HG03469 (cell line): ENCODE results near the gene PCBD1.

ENCODE experiments used
- ATAC-seq: cut with Tn5 transposase; IDR thresholded peaks from one replicate; pipeline ENCODE4 v1.9.1; 2021; ENCODE audit warnings: mild to moderate bottlenecking, moderate library complexity, moderate number of reproducible peaks; ENCODE audit not compliant: unreplicated experiment

The PCBD1 gene

DNA sequence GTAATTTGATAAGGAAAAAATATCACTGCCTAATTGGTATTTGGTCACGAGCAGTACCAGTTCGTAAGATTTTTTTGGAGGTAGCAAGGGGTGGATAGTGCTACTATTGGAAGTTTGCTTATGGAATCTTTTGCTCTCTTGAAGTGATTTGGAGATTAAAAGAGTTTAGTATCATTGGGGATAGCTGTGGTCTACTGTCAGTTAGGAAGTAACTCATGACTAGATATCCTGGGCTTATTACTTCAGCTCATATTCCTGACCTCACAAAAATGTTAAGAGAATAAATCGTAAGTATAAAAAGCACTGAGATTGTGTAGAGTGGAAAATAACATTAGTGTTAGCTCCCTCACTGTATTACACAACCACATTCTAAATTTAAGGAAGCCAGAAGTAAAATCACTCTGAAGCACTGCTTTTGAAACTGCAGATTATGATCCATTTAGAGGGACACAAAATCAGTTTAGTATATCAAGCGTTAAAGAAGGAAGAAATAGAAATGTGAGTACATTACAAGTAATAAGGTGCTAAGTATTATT is 50.0 kb downstream of the PCBD1 start:
- no peak for ATAC-seq

GRCh38 chr10:70837660-70838059 is 50.7 kb downstream of the PCBD1 start:
- no peak for ATAC-seq

DNA sequence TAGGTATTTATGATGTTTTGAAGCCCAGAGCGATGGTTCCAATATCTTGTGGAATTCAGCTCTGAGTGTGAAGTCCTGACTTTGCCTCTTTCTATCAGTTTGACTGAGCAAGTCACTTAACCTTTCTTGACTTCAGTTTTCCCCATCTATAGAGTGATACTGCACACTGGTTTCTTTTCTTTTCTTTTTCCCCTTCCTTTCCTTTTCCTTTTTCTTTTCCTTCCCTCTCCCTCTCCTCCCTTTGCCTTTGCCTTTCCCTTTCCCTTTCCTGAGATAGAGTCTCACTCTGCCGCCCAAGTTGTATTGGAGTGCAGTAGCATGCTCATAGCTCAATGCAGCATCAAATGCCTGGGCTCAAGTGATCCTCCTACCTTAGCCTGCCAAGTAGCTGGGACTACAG is 52.0 kb downstream of the PCBD1 start:
- ATAC-seq: no peak

DNA sequence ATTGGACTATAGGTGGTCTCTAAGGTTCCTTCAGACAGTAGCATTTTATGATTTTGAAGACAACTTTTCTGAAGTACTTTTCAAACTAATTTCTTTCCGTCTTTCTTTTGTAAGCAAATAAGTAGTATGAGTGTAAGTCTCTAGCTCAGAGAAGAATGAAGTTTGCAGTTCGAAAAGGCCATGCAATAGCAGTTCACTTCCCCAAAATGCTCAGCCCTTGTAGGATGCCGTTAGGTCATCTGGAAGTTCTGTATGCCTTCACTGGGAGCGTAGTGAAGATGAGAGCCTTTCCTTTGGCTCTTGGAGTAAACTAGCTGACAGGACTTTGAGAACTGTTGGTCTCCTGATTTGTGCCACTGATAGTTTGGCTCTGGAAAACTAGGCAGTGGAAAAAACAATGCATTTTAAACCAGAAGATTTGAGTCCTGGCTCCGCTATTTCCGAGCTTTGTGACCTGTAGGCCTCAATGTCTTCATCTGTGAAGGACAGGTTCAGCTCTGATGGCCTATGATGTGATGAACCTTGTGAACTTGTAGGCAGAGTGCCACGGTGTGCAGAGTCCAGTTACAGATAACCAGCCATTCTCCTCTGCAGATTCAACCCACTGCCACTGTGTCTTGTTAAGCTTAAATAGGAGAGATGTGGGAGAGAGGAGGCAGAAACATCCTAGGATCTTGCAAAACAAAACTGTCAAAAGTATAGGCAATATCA is 53.8 kb downstream of the PCBD1 start:
- ATAC-seq: no peak

- no peak for ATAC-seq
These were observed 54.3 kb downstream of the PCBD1 start for GRCh38 chr10:70834021-70834420.

- ATAC-seq: no peak
These were observed 54.8 kb downstream of the PCBD1 start for GRCh38 chr10:70833601-70834000.
